WTC11 (cell line): ENCODE data around the gene OR51B2.

Experiments
- CTCF ChIP-seq: fragments of 200-600 bp; IDR thresholded peaks from 2 replicates; pipeline ENCODE4 v1.8.0; 2022; ENCODE audit warnings: antibody characterized with exemption
- ESRRA ChIP-seq: sonication (generic); formaldehyde crosslinking; IDR thresholded peaks from 2 replicates; pipeline ENCODE4 v1.8.1; 2022; ENCODE audit warnings: mild to moderate bottlenecking, missing genetic modification reagents, borderline replicate concordance
- FOXJ3 ChIP-seq: sonication (generic); formaldehyde crosslinking; IDR thresholded peaks from 2 replicates; pipeline ENCODE4 v1.9.0; 2021; ENCODE audit warnings: missing genetic modification reagents, mild to moderate bottlenecking, borderline replicate concordance
- FOXK1 ChIP-seq: sonication (generic); formaldehyde crosslinking; IDR thresholded peaks from 2 replicates; pipeline ENCODE4 v1.8.0; 2022; ENCODE audit warnings: mild to moderate bottlenecking, moderate library complexity, missing genetic modification reagents
- FOXP4 ChIP-seq: sonication (generic); formaldehyde crosslinking; IDR thresholded peaks from 2 replicates; pipeline ENCODE4 v1.8.0; 2022; ENCODE audit warnings: mild to moderate bottlenecking, missing genetic modification reagents
- JUN ChIP-seq: sonication (generic); formaldehyde crosslinking; IDR thresholded peaks from 2 replicates; pipeline ENCODE4 v1.8.0; 2023; ENCODE audit warnings: mild to moderate bottlenecking, missing genetic modification reagents
- STAT6 ChIP-seq: sonication (generic); formaldehyde crosslinking; conservative IDR thresholded peaks from 2 replicates; pipeline ENCODE4 v1.8.1; 2023; ENCODE audit warnings: mild to moderate bottlenecking, low read depth, missing genetic modification reagents, moderate library complexity
- USF1 ChIP-seq: sonication (generic); formaldehyde crosslinking; IDR thresholded peaks from 2 replicates; pipeline ENCODE4 v1.8.0; 2022; ENCODE audit warnings: mild to moderate bottlenecking, missing genetic modification reagents
- ZNF281 ChIP-seq: sonication (generic); formaldehyde crosslinking; IDR thresholded peaks from 2 replicates; pipeline ENCODE4 v1.8.0; 2023; ENCODE audit warnings: mild to moderate bottlenecking, missing genetic modification reagents
- TF ChIP-seq, protein P1 (sequence below): sonication (generic); formaldehyde crosslinking; conservative IDR thresholded peaks from 2 replicates; pipeline ENCODE4 v1.8.1; 2022; ENCODE audit warnings: mild to moderate bottlenecking, missing genetic modification reagents
- TF ChIP-seq, protein P2 (sequence below): sonication (generic); formaldehyde crosslinking; IDR thresholded peaks from 2 replicates; pipeline ENCODE4 v1.8.0; 2022; ENCODE audit warnings: missing genetic modification reagents
- TF ChIP-seq, protein P3 (sequence below): fragments of 250-450 bp; sonication (Bioruptor Pico); IDR thresholded peaks from 2 replicates; pipeline ENCODE4 v2.1.2; 2022; ENCODE audit warnings: mild to moderate bottlenecking, moderate library complexity

GRCh38 chr11:5285703-5286340 is 38.3 kb downstream of the OR51B2 start:
- TF ChIP-seq STAT6 (CRISPR knock-in tag) (no peak), JUN (CRISPR knock-in tag) (no peak), CTCF (no peak), USF1 (CRISPR knock-in tag) (no peak), FOXP4 (no peak), FOXK1 (CRISPR knock-in tag) (no peak), FOXJ3 (no peak), ESRRA (CRISPR knock-in tag) (no peak), ZNF281 (no peak)
- TF ChIP-seq, protein P1, sequence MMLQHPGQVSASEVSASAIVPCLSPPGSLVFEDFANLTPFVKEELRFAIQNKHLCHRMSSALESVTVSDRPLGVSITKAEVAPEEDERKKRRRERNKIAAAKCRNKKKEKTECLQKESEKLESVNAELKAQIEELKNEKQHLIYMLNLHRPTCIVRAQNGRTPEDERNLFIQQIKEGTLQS: no peak
- TF ChIP-seq, protein P2, sequence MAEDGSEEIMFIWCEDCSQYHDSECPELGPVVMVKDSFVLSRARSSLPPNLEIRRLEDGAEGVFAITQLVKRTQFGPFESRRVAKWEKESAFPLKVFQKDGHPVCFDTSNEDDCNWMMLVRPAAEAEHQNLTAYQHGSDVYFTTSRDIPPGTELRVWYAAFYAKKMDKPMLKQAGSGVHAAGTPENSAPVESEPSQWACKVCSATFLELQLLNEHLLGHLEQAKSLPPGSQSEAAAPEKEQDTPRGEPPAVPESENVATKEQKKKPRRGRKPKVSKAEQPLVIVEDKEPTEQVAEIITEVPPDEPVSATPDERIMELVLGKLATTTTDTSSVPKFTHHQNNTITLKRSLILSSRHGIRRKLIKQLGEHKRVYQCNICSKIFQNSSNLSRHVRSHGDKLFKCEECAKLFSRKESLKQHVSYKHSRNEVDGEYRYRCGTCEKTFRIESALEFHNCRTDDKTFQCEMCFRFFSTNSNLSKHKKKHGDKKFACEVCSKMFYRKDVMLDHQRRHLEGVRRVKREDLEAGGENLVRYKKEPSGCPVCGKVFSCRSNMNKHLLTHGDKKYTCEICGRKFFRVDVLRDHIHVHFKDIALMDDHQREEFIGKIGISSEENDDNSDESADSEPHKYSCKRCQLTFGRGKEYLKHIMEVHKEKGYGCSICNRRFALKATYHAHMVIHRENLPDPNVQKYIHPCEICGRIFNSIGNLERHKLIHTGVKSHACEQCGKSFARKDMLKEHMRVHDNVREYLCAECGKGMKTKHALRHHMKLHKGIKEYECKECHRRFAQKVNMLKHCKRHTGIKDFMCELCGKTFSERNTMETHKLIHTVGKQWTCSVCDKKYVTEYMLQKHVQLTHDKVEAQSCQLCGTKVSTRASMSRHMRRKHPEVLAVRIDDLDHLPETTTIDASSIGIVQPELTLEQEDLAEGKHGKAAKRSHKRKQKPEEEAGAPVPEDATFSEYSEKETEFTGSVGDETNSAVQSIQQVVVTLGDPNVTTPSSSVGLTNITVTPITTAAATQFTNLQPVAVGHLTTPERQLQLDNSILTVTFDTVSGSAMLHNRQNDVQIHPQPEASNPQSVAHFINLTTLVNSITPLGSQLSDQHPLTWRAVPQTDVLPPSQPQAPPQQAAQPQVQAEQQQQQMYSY (CRISPR knock-in tag): no peak
- TF ChIP-seq, protein P3, sequence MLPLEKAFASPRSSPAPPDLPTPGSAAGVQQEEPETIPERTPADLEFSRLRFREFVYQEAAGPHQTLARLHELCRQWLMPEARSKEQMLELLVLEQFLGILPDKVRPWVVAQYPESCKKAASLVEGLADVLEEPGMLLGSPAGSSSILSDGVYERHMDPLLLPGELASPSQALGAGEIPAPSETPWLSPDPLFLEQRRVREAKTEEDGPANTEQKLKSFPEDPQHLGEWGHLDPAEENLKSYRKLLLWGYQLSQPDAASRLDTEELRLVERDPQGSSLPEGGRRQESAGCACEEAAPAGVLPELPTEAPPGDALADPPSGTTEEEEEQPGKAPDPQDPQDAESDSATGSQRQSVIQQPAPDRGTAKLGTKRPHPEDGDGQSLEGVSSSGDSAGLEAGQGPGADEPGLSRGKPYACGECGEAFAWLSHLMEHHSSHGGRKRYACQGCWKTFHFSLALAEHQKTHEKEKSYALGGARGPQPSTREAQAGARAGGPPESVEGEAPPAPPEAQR (CRISPR knock-in tag): no peak
